Parathyroid adenoma (tissue), 2 donors: Measurements from ENCODE around the gene PIGR.
A peak's percentile ranks its signal among the peaks of the same experiment; 100 is the strongest.

Source experiments
- H2AFZ ChIP-seq: fragments of 300-600 bp; sonication (generic); one replicate; pipeline ENCODE4 v1.7.0; 2017; ENCODE audit warnings: antibody characterized with exemption, mild to moderate bottlenecking
- H3K27ac ChIP-seq: fragments of 300-600 bp; sonication (generic); one replicate; pipeline ENCODE4 v1.7.0; 2017
- H3K27me3 ChIP-seq: fragments of 300-600 bp; sonication (generic); one replicate; pipeline ENCODE4 v1.7.0; 2017; ENCODE audit warnings: low read length; ENCODE audit not compliant: control insufficient read depth, insufficient read depth
- H3K36me3 ChIP-seq: fragments of 300-600 bp; sonication (generic); one replicate; pipeline ENCODE4 v1.7.0; 2017; ENCODE audit warnings: low read length; ENCODE audit not compliant: control insufficient read depth, insufficient read depth
- H3K4me1 ChIP-seq: fragments of 300-600 bp; sonication (generic); one replicate; pipeline ENCODE4 v1.7.0; 2017; ENCODE audit warnings: control low read depth
- H3K4me2 ChIP-seq: fragments of 300-600 bp; sonication (generic); one replicate; pipeline ENCODE4 v1.7.0; 2017; ENCODE audit warnings: low read length
- H3K4me3 ChIP-seq: fragments of 300-600 bp; sonication (generic); one replicate; pipeline ENCODE4 v1.7.0; 2017; ENCODE audit warnings: low read depth, low read length
- H3K79me2 ChIP-seq: fragments of 300-600 bp; sonication (generic); one replicate; pipeline ENCODE4 v1.7.0; 2017; ENCODE audit warnings: control low read depth
- H3K9ac ChIP-seq: fragments of 300-600 bp; sonication (generic); one replicate; pipeline ENCODE4 v1.7.0; 2017; ENCODE audit warnings: mild to moderate bottlenecking
- H3K9me3 ChIP-seq: fragments of 300-600 bp; sonication (generic); one replicate; pipeline ENCODE4 v1.7.0; 2017; ENCODE audit warnings: low read length; ENCODE audit not compliant: control insufficient read depth
- TF ChIP-seq, protein P1 (sequence below): fragments of 300-600 bp; sonication (generic); IDR thresholded peaks from one replicate; pipeline ENCODE4 v1.7.0; 2017; ENCODE audit warnings: antibody characterized with exemption, mild to moderate bottlenecking
- donor health status: primary hyperparathyroidism.

Gene PIGR

GRCh38 chr1:206915030-206915735 is 31.1 kb downstream of the PIGR start:
- H2AFZ ChIP-seq: no peak overlapping the region
- no peaks in the 10 kb centered on the region for H3K9me3 ChIP-seq
- H3K4me2 ChIP-seq: no peak overlapping the region
- no peaks in the 10 kb centered on the region for H3K4me1 ChIP-seq
- no peak overlapping the region for H3K27ac ChIP-seq
- no peak overlapping the region for H3K9ac ChIP-seq
- no peaks in the 10 kb centered on the region for H3K36me3 ChIP-seq
- TF ChIP-seq, protein P1, sequence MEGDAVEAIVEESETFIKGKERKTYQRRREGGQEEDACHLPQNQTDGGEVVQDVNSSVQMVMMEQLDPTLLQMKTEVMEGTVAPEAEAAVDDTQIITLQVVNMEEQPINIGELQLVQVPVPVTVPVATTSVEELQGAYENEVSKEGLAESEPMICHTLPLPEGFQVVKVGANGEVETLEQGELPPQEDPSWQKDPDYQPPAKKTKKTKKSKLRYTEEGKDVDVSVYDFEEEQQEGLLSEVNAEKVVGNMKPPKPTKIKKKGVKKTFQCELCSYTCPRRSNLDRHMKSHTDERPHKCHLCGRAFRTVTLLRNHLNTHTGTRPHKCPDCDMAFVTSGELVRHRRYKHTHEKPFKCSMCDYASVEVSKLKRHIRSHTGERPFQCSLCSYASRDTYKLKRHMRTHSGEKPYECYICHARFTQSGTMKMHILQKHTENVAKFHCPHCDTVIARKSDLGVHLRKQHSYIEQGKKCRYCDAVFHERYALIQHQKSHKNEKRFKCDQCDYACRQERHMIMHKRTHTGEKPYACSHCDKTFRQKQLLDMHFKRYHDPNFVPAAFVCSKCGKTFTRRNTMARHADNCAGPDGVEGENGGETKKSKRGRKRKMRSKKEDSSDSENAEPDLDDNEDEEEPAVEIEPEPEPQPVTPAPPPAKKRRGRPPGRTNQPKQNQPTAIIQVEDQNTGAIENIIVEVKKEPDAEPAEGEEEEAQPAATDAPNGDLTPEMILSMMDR: no peak
- H3K79me2 ChIP-seq: no peaks in the 10 kb centered on the region
- no peaks in the 10 kb centered on the region for H3K27me3 ChIP-seq
- no peak overlapping the region for H3K4me3 ChIP-seq

DNA sequence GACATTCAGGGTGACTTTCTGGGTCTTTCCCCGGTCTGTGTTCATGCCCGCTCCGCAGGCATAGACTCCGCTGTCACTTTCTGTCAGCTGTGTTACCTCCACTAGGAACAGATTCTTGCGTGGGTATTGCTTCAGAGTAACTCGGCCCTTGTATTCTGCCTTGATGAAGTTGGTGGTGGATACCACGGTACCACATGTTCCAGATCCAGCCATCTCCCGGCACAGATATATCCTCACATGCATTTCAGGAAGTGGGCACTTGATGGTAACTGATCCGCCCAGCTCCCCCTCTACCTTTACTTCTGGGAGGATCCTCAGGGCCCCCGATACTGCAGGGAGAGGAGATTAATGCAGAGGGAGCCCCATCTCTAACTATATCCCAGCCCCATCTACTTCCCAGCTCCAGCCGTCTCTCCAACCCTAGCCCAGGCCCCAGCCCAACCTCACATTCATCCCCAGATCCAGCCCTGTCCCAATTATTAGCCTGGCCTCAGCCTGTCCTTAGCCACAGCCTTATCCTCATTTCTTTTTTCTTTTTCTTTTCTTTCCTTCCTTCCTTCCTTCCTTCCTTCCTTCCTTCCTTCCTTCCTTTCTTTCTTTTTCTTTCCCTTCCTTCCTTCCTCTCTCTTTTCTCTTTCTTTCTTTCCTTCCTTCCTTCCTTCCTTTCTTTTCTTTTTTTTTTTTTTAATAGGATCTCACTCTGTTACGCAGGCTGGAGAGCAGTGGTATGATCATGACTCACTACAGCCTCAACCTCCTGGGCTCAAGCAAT is 32.3 kb downstream of the PIGR start:
- Histone ChIP-seq H3K27me3 (no peaks in the 10 kb centered on the region), H3K9ac (no peak overlapping the region), H3K4me2 (no peak overlapping the region), H2AFZ (no peak overlapping the region), H3K36me3 (no peaks in the 10 kb centered on the region), H3K27ac (no peak overlapping the region), H3K4me3 (no peak overlapping the region), H3K79me2 (no peaks in the 10 kb centered on the region), H3K9me3 (no peaks in the 10 kb centered on the region), H3K4me1 (no peaks in the 10 kb centered on the region)
- TF ChIP-seq, protein P1: no peak

DNA sequence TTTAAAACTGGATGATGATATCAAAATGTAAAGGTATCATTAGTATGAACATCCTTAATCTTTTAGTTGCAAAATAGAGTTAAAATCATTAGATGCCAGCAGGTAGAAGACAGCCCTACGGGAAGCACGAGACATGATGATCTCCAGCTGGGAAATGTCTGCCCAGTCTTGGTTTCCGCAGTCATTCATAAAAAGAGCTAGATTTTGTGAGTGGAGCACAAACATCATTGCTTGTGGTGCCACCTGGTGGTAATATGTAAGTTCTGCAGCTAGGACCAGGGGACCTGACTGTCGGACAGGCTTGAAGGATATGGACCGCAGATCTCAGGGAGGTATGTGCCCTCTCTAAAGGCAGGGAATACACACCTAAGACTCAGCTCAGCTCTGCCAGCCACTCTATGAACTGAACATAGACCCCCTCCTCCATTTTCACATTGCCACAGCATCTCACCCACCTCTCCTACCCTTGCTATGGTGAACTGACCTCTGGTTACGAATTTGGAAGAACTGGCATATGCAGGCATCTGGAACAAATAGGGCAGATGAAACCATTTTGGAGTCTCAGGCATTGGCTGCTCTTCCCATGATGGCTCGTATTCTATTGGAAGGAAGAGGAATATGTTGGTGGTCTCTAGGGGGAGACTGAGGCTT is 33.7 kb downstream of the PIGR start:
- H3K36me3 ChIP-seq: no peaks in the 10 kb centered on the region
- TF ChIP-seq, protein P1: peak; percentile 65
- no peak overlapping the region for H3K4me3 ChIP-seq
- H3K27ac ChIP-seq: no peak overlapping the region
- H2AFZ ChIP-seq: no peak overlapping the region
- H3K9me3 ChIP-seq: no peaks in the 10 kb centered on the region
- H3K4me1 ChIP-seq: no peaks in the 10 kb centered on the region
- no peak overlapping the region for H3K9ac ChIP-seq
- no peaks in the 10 kb centered on the region for H3K27me3 ChIP-seq
- H3K4me2 ChIP-seq: no peak overlapping the region
- no peaks in the 10 kb centered on the region for H3K79me2 ChIP-seq

DNA sequence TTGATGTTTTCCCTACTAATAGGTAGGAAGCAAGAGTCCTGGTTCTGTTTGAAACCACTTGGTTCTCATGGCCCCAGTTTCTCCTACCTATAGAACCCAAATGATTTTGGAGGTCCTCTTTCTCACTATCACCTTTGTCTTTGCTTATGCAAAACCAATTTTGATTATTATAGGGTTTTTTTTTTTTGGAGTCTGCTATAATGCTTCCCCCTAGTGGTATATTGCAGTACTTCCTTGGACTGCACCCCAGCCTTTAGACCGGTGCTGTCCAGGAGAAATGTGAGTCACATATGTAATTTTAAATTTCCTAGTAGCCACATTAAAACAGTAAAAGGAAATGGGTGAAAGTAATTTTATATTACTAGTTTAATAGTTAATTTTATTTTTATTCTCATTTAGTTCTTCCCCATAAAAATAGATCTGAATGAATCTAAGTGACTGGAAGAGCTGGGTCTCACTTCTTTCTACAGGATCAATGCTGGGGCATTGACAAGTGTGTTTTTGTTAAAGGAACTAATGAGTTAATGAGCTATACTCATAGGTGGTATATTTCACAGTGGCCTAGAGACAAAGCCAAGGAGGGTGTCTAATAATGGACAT is 35.1 kb downstream of the PIGR start:
- Histone ChIP-seq H3K79me2 (no peaks in the 10 kb centered on the region), H3K27me3 (no peaks in the 10 kb centered on the region), H3K4me3 (no peak overlapping the region), H3K9me3 (no peaks in the 10 kb centered on the region), H3K36me3 (no peaks in the 10 kb centered on the region), H3K27ac (no peak overlapping the region), H3K9ac (no peak overlapping the region), H2AFZ (no peak overlapping the region), H3K4me1 (no peaks in the 10 kb centered on the region), H3K4me2 (no peak overlapping the region)
- TF ChIP-seq, protein P1: peak; percentile 72
